Medulla oblongata (tissue), 1 donor: ENCODE data around the gene KIRREL2.
"Not testable (repeated sequence)": the region's sequence is repeated elsewhere in the genome, so short reads cannot be mapped to it uniquely, and the experiment has no call there.

Source experiments
- DNase-seq: peaks from one replicate; pipeline ENCODE4 v3.0.0-alpha.2; 2015; ENCODE audit errors: extremely low spot score

The KIRREL2 gene

DNA sequence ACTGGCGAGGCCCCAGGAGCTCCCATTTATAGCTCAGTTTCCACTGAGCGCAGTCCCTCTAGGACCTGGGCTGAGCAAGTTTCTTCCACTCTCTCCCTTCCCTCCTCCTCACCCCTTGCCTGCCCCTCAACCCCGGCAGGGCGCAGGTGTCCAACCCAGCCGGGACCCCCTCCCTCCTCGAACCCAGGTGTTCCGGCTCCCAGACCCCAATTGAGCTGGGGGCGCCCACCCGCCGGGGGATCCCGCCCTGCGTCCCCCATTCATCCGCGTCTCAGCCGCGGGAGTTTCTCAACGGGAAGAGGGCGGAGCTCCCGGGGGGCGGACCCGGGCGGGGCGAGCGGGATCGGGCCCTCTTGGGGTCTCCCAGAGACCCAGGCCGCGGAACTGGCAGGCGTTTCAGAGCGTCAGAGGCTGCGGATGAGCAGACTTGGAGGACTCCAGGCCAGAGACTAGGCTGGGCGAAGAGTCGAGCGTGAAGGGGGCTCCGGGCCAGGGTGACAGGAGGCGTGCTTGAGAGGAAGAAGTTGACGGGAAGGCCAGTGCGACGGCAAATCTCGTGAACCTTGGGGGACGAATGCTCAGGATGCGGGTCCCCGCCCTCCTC, at the start of gene KIRREL2:
Gene KIRREL2 (plus strand): TSS at position 366 of the 604 bp plus-strand sequence. CDS start 209 bp downstream, at position 575.
- no peak for DNase-seq

- no peak for DNase-seq
These were observed 49.1 kb upstream of the KIRREL2 start for GRCh38 chr19:35807633-35808032.

GRCh38 chr19:35811317-35812219, 45.1 kb upstream of the KIRREL2 start:
- no peak for DNase-seq

GRCh38 chr19:35812220-35813042, 44.3 kb upstream of the KIRREL2 start, which contains the start of gene PRODH2:
TSS of gene PRODH2 (minus strand) at chr19:35812845. CDS start at chr19:35812805, 40 bp downstream.
- DNase-seq: no peak

- no peak for DNase-seq
These were observed 43.4 kb upstream of the KIRREL2 start for GRCh38 chr19:35813043-35813890.

DNA sequence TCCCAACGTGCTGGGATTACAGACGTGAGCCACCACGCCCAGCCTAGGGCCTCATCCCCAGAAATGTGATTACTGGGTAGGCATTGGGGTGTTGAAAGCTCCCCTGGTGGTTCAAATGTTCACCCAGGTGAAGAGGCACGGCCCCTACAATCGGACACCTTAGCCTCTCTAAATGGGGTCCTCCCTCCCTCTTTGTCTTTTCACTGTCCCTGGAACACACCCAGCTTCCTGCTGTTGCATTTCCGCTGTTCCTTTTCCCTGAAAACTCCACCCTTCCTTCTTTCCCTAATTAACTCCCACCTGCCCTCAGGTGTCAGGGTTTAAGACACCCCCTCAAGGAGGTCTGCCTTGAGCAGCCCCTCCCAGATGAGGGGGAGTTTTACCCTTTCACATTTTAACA, 40.4 kb upstream of the KIRREL2 start:
- no peak for DNase-seq

DNA sequence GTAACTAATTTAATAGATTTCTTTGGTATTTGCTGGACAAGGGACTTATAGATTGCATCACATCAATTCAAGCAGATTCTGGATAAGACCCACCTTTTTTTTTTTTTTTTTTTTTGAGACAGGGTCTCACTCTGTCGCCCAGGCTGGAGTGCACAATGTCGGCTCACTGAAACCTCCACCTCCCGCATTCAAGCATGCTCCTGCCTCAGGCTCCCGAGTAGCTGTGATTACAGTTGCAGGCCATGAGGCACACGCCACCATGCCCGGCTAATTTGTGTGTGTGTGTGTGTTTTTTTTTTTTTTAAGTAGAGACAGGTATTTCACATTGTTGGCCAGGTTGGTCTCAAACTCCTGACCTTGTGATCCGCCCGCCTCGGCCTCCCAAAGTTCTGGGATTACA, 39.9 kb upstream of the KIRREL2 start:
- DNase-seq: no peak

- no peak for DNase-seq
These were observed 38.3 kb upstream of the KIRREL2 start for GRCh38 chr19:35818445-35818844.

DNA sequence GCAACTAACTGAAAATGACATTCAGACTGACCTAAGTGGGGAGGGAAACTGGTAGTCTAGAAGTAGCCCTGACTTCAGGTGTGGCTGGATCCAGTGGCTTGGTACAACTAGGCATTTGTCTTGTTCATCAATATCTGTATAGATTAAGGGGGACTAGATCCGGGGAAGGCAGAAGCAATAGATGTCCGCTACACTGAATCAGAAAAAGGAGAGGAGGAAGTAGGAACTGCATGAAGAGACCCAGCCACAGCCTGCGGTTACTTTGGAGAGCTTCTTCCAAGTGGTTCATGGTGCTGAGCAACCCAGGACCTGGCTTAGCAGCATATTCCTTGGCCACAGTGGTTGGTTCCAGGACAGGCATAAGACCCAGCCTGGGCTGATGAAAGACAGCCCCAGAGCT, 34.1 kb upstream of the KIRREL2 start:
- no peak for DNase-seq

- DNase-seq: no peak
These were observed 32.6 kb upstream of the KIRREL2 start for GRCh38 chr19:35824150-35824549.

GRCh38 chr19:35828692-35829301, 27.9 kb upstream of the KIRREL2 start:
- DNase-seq: peak; percentile 60

- DNase-seq: no peak
These were observed 25.7 kb upstream of the KIRREL2 start for GRCh38 chr19:35830986-35831385.

DNA sequence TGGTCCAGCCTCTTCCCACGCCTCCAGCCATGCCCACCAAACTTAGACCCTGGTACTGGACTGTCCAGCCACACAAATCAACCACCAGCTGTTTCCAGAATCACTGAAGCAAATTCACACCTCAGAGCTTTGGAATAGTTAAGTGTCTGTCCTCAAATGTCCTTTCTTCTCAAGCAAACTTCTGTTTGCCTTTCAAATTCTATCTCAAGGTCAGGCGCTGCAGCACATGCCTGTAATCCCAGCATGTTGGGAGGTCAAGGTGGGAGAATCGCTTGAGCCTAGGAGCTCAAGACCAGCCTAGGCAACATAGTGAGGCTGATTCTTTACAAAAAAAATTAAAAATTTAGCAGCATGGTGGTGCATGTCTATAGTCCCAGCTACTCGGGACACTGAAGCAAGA, 24.7 kb upstream of the KIRREL2 start:
- no peak for DNase-seq

GRCh38 chr19:35833972-35834371, 22.7 kb upstream of the KIRREL2 start:
- DNase-seq: no peak

- DNase-seq: not testable (repeated sequence)
These were observed 20.6 kb upstream of the KIRREL2 start for GRCh38 chr19:35836096-35836495.

DNA sequence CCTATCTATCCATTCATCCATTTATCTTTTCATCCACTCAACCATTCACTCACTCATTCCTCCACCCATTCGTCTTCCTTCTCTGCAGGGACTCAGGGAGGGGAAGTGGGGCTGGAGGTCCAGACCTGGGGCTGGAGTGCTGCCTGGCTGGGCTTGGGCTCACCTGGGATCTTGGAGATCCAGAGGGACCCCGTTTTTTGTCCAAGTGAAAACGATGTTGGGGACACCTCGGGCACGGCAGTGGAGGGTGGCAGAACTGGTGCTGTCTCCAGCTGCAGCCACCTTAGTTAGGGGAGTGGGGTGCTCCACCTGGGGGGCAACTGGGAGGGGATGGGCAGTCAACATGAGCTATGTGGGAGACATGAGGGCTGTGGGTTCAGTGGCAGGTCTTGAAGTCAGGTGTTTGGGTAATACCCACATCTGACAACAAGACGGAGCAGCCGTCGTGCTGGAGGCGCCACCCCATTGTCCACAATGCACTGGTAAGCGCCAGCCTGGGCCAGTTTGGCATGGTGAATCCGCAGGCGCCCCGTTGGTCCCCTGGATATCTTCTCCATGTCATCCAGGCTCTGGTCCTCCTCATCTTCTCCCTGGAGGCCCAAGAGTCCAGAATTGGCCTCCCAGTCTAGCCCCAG, 14.6 kb upstream of the KIRREL2 start:
- no peak for DNase-seq

DNA sequence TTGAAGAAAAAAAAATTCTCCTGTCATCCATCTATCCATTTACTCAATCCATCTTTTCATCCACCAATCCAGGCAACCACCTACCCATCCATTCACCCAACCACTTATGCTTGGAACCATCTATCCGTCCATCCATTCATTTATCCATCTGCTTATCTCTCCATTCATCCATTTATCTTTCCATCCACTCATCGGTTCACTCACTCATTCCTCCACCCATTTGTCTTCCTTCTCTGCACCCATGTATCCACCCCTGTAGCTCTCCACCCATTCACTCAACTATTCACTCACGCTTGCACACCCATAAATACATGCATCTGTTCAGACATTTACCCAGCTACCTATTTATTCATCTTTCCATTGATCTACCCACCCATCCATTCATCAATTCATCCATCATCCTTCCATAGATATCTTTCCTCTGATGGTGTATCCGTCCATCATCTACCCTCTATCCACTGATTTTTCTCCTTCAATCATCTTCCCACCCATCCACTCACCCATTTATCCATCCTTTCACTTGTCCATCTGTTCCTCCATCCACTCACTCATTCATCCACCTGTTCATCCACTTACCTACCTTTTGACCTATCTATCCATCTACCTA, 13.9 kb upstream of the KIRREL2 start:
- no peak for DNase-seq

- DNase-seq: no peak
These were observed 12.8 kb upstream of the KIRREL2 start for GRCh38 chr19:35843676-35844481.
